Keratinocyte (primary cell): Measurements from ENCODE around the gene TBX6.

Experiments used
- CTCF ChIP-seq, 3 experiments: IDR thresholded peaks in 1 of 3; conservative IDR thresholded peaks in 1 of 3; optimal IDR thresholded peaks in 1 of 3; 2 replicates in 2 of 3; 3 replicates in 1 of 3; pipeline versions ENCODE3 to v1.5.1; 2011; ENCODE audit warnings: low read length in 3 of 3, mild to moderate bottlenecking in 3 of 3, moderate library complexity in 2 of 3, control low read depth in 1 of 3, inconsistent platforms in 1 of 3; ENCODE audit not compliant: insufficient read depth in 2 of 3; ENCODE audit errors: extremely low read depth in 1 of 3
- EZH2 ChIP-seq: IDR thresholded peaks from one replicate; pipeline ENCODE4 v1.6.1; 2012; ENCODE audit warnings: inconsistent platforms, mild to moderate bottlenecking, low read length, moderate library complexity

DNA sequence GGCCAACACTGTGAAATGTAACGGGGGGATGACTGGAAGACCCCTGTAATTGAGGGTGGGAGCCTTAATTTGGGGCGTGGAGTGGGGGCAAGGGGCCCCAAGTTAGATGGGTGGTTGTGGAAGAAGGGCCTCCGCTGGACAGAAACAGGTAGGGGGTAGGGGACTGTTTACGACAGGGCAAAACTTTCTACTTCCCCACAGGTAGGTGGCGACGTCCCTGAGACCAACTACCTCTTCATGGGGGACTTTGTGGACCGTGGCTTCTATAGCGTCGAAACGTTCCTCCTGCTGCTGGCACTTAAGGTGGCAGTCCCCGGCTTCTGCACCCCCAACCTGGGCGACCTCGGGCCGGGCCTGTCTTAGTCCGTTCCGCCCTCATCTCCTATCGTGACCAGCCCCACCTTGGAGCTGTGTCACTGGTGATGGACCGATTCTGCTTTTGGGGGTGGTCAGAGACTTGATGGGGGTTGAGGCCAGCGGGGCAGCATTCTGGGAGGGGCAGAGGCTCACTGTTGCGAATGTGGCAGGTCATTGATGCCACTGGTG is 9.1 kb downstream of the TBX6 start:
- TF ChIP-seq CTCF (optimal IDR thresholded peaks at IDR 0.05 in 1 of 3, IDR thresholded peaks at IDR 0.05 in 1 of 3, conservative IDR thresholded peaks at IDR 0.05 in 1 of 3; ENCODE audit: extremely low read depth in 1 of 3, insufficient read depth in 2 of 3, low read length in 3 of 3), result peak; percentile 15 to 45 (median 18)
- TF ChIP-seq EZH2, result no peak
